Dendritic cell treated with granulocyte-macrophage colony-stimulating factor and Interleukin-4, amounts not matched to agents 40 ng/mL and 50 ng/mL, for 4 days (primary cell): ENCODE results near the gene CARD10.
A peak's percentile ranks its signal among the peaks of the same experiment; 100 is the strongest.
"Not testable (repeated sequence)": the region's sequence is repeated elsewhere in the genome, so short reads cannot be mapped to it uniquely, and the experiment has no call there.

Source experiments
- H3K27ac Mint-ChIP-seq: one replicate; pipeline ENCODE4 v1.8.0; 2022; ENCODE audit warnings: mild to moderate bottlenecking, mixed read lengths
- H3K27me3 Mint-ChIP-seq: one replicate; pipeline ENCODE4 v1.8.0; 2022; ENCODE audit warnings: mild to moderate bottlenecking, mixed read lengths
- H3K36me3 Mint-ChIP-seq: one replicate; pipeline ENCODE4 v1.8.0; 2022; ENCODE audit warnings: low read depth, mixed read lengths
- H3K4me1 Mint-ChIP-seq: one replicate; pipeline ENCODE4 v1.8.0; 2022; ENCODE audit warnings: low read depth, mixed read lengths
- H3K4me3 Mint-ChIP-seq: one replicate; pipeline ENCODE4 v1.8.0; 2022; ENCODE audit warnings: mild to moderate bottlenecking, moderate library complexity, mixed read lengths
- H3K9me3 Mint-ChIP-seq: one replicate; pipeline ENCODE4 v1.8.0; 2022; ENCODE audit warnings: mixed read lengths
- intact Hi-C: fragments of 100-400 bp; cut with micrococcal nuclease; formaldehyde crosslinking; loops from one replicate; pipeline ENCODE4 v1.15.0; 2022

CARD10 gene

DNA sequence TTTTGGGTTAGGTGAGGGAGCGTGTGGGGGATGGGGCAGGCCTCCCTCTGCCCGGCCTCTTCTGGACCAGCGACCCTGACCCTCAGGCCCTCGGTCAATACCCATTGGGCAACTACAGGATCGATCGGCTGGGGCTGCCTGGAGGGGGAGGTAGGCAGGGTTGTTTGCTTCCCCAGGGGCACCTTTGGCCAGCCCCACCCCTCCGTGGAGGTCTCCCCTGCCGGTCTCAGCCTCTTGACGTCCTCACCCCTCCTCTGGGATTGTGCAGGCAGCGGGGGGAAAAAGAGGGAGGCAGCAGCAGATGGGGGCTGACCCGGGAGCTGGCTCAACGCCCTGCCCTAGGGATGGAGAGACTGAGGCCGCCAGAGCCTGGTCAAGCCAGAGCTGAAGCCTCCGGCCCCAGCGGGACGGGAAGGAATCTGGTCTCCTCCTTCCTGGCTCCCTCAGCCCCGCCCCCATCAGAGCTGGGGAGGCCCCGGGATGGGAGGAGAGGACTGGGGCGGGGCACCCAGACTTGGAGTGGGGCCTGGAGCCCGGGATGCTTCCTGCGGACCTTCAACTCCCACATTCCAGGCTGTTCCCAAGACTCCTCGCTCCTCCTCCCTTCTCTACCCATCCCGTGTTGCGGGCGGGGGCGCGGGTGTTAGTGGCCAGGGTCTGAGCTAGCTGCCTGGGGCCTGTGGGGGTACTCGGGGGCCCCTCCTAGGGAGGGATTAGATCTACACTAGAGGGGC, 26.7 kb upstream of the CARD10 start:
- peak overlapping the region; percentile 43 for H3K27ac Mint-ChIP-seq
- peaks cover 22% of the 10 kb centered on the region for H3K27me3 Mint-ChIP-seq
- H3K9me3 Mint-ChIP-seq = no peaks in the 10 kb centered on the region
- H3K4me1 Mint-ChIP-seq = peaks cover 41% of the 10 kb centered on the region
- intact Hi-C loops = loop anchor here (1.0 to 2.0 kb wide), 2 partner anchors 15 to 46 kb away; partner anchors contain the start of gene CDC42EP1
- H3K36me3 Mint-ChIP-seq = no peaks in the 10 kb centered on the region
- peak overlapping the region; percentile 2 for H3K4me3 Mint-ChIP-seq

DNA sequence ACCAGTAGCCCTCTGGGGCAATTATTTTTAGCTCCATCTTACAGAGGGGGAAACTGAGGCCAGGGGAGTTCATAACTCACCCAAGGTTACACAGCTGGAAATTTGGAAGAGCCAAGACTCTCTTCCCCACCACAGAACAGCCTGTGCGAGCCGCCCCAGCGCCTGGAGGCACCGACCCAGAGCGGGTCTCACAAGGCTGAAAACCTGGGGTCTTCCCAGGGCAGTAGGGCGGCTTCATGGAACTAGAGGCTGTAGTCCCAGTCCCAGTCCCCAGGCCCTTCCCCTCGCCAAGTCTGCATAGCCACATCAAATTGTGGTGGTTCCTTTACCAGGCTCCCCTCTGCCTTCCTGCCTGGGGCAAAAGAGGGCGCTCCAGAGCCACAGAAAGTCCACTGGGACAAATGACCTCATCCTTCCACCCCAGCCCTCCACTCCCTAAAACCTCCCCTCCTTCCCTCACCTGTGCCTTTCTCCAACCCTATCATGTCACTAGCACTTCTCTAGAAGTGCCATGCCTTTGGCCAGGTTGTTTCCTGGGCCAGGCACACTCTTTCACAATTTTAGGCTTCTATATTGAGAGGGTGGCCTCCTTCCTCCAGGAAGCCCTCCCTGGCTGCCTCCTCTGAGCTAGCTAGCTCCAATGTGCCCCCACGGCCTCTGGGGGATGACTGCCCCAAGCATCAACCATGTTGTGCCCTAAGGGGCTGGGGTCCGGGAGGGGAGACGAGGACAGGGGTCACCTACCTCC, 25.9 kb upstream of the CARD10 start:
- Mint-ChIP-seq H3K4me3 (no peak overlapping the region), H3K27ac (peak overlapping the region; percentile 43), H3K4me1 (peaks cover 48% of the 10 kb centered on the region), H3K36me3 (no peaks in the 10 kb centered on the region), H3K27me3 (peaks cover 21% of the 10 kb centered on the region), H3K9me3 (no peaks in the 10 kb centered on the region)
- intact Hi-C loops = loop anchor here (1.0 to 2.0 kb wide), 2 partner anchors 16 to 47 kb away; partner anchors contain the start of gene CDC42EP1

DNA sequence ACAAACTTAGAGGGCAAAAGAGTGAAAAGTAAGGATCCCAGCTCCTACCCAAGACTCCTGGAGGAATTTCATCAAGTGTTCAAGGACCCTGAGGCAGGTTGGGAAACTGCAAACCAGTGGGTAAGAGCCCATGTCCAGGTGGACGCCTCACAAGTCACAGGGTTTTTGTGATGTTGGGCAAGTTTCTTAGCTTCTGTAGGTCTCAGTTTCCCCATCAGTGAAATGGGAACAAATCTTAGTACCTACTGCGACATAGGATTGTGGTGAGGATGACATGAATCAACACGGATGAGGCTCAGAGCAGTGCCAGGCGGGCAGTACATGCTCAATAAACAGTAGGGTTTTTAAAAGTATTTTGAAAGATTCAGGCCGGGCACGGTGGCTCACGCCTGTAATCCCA, 23.7 kb upstream of the CARD10 start:
- Mint-ChIP-seq H3K4me3 (no peak overlapping the region), H3K36me3 (no peaks in the 10 kb centered on the region), H3K27me3 (peaks cover 22% of the 10 kb centered on the region), H3K4me1 (peaks cover 62% of the 10 kb centered on the region), H3K9me3 (no peaks in the 10 kb centered on the region), H3K27ac (peak overlapping the region; percentile 56)
- intact Hi-C loops = no loop called here

DNA sequence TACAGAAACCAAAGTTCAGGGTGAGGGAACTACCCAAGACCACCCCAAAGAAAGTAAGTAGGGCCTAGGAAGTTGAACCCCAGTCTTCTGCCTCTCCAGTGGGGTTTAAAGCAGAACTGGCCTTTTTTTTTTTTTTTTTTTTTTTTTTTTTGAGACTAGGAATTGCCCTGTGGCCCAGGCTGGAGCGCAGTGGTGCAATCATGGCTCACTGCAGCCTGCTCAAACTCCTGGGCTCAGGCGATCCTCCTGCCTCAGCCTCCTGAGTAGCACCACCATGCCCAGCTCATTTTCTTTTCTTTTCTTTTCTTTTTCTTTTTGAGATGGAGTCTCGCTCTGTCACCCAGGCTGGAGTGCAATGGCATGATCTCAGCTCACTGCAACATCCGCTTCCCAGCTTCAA, 23.2 kb upstream of the CARD10 start:
- H3K4me3 Mint-ChIP-seq, H3K9me3 Mint-ChIP-seq, H3K36me3 Mint-ChIP-seq, intact Hi-C loops: not testable (repeated sequence)
- peaks cover 22% of the 10 kb centered on the region for H3K27me3 Mint-ChIP-seq
- peak overlapping the region; percentile 56 for H3K27ac Mint-ChIP-seq
- peaks cover 65% of the 10 kb centered on the region for H3K4me1 Mint-ChIP-seq

DNA sequence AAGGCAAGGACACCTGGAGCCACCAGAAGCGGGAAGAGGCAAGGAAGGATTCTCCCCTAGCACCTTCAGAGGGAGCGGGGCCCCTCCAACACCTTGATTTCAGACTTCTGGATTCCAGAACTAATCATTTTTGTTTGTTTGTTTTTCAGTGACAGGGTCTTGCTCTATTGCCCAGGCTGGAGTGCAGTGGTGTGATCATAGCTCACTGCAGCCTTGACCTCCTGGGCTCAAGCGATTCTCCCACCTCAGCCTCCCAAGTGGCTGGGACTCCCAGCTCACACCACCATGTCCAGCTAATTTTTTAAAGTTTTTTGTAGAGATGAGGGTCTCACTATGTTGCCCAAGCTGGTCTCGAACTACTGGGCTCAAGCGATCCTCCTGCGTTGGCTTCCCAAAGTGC, 20.6 kb upstream of the CARD10 start:
- Mint-ChIP-seq H3K4me1 (peaks cover 47% of the 10 kb centered on the region), H3K27ac (peak overlapping the region; percentile 19), H3K27me3 (peaks cover 11% of the 10 kb centered on the region)
- intact Hi-C loops, H3K9me3 Mint-ChIP-seq, H3K36me3 Mint-ChIP-seq, H3K4me3 Mint-ChIP-seq: not testable (repeated sequence)

DNA sequence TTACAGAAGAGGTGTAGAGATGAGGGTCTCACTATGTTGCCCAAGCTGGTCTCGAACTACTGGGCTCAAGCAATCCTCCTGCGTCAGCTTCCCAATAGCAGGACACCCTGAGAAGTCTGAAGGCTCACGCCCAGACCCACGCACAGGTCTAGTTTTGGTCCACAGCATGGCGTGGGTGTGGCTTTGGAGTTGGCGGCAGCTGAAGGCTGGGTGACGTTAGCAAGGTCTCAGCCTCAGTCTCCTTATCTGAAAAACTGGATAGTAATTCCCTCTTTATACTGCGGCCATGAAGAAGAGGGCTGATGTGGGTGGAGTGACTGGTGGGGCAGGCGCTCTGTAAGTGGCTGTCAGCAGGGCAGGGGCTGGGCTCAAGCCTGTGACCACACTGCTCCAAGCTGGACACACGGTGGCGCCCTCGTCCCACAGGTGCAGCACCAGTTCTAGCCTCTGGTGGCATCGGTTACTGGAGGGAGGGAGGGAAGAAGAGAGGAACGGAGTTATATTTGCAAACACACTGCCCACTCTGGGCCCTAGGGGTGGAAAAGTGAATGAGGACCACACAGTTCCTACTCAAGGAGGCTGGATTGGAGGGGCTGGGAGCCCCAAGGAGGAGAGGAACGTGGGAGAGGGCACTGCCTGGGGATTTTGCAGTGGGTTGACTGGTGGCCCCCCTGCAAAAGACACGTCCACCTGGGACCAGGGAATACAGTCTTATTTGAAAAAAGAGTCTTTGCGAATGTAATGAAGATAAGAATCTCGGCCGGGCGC, 19.6 kb upstream of the CARD10 start:
- H3K36me3 Mint-ChIP-seq = no peaks in the 10 kb centered on the region
- peaks cover 55% of the 10 kb centered on the region for H3K4me1 Mint-ChIP-seq
- H3K27ac Mint-ChIP-seq = peak overlapping the region; percentile 64
- H3K27me3 Mint-ChIP-seq = peaks cover 11% of the 10 kb centered on the region
- H3K4me3 Mint-ChIP-seq = no peak overlapping the region
- intact Hi-C loops = no loop called here
- H3K9me3 Mint-ChIP-seq = no peaks in the 10 kb centered on the region

DNA sequence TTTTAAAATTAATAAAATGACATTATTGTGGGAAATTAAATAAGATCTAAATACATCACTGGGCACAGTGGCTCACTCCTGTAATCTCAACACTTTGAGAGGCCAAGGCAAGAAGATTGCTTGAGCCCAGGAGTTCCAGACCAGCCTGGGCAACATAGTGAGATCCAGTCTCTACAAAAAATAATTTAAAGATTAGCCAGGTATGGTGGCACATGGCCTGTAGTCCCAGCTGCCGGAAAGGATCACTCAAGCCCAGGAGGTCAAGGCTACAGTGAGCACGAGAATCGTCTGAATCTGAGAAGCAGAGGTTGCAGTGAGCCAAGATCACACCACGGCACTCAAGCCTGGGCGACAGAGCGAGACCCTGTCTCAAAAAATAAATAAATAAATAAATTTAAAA, 15.9 kb upstream of the CARD10 start:
- no peaks in the 10 kb centered on the region for H3K36me3 Mint-ChIP-seq

DNA sequence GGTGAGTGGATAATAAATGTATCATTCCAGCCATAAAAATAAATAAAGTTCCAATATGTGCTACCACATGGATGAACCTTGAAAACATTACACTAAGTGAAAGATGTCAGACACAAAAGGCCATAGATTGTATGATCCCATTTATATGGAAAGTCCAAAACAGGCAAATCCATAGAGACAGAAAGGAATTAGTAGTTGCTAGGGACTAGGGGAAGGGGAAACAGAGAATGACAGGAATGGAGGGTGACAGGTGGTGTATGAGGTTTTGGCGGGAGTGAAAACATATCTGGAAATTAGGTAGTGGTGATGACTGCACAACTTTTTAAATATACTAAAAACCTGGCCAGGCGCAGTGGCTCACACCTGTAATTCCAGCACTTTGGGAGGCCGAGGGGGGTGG, 15.2 kb upstream of the CARD10 start:
- Mint-ChIP-seq H3K36me3 (no peaks in the 10 kb centered on the region), H3K4me1 (peaks cover 40% of the 10 kb centered on the region), H3K9me3 (no peaks in the 10 kb centered on the region), H3K27ac (no peak overlapping the region), H3K27me3 (peaks cover 4% of the 10 kb centered on the region), H3K4me3 (no peak overlapping the region)
- intact Hi-C loops = no loop called here

More for the DNA sequence above, 15.9 kb upstream of the CARD10 start:
- intact Hi-C loops = no loop called here
- Mint-ChIP-seq H3K4me1 (peaks cover 34% of the 10 kb centered on the region), H3K4me3 (no peak overlapping the region), H3K27ac (no peak overlapping the region), H3K9me3 (no peaks in the 10 kb centered on the region), H3K27me3 (peaks cover 6% of the 10 kb centered on the region)

DNA sequence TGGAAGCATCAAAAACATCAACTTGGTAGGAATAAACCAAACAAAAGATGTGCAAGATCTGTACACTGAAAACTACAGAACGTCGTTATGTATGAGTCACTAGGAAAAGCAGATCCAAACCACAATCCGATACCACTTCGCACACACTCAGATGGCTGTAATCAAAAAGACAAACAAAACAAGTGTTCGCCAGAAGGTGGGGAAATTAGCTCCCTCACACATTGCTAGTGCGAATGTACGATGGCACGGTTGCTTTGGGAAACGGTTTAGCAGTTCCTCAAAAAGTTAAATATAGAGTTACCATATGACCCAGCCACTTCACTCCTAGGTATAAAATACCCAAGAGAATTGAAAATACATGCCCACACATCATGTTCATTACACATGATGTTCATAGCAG, 14.8 kb upstream of the CARD10 start:
- Mint-ChIP-seq H3K27ac (no peak overlapping the region), H3K4me3 (no peak overlapping the region)
- intact Hi-C loops = no loop called here

DNA sequence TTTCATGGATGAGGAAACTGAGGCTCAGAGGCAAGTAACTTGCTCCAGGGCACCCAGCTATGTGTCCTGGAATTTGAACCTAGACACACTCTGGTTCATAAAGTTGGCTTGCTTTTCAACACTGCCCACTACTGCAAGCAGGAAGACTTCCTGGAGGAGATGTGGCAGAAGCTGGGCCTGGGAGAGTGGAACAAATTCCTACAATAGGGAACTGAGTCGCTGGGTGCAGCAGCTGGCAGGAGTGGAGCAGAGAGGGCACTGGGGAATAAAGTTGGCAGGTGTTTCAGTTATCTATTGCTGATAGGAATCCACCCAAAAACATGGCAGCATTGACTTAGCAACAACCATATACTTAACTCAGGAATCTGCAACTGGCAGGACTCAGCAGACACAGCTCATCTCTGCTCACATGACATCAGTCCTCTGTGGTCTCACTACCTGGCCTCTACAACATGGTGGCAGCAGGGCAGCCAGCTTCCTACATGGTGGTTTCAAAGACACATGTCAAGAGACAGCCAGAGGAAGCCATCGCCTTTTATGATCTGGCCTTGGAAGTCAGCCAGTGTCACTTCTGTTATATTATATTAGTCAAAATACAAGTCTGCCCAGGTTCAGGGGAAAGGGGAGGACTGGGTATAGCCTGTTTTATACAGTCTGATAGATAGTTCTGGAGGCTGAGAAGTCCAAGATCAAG, 10.6 kb upstream of the CARD10 start:
- H3K27ac Mint-ChIP-seq = no peak overlapping the region
- H3K9me3 Mint-ChIP-seq = no peaks in the 10 kb centered on the region
- H3K4me1 Mint-ChIP-seq = peaks cover 46% of the 10 kb centered on the region
- no peak overlapping the region for H3K4me3 Mint-ChIP-seq
- H3K27me3 Mint-ChIP-seq = peaks cover 5% of the 10 kb centered on the region
- intact Hi-C loops = no loop called here
- H3K36me3 Mint-ChIP-seq = no peaks in the 10 kb centered on the region

More for the DNA sequence above, 14.8 kb upstream of the CARD10 start:
- Mint-ChIP-seq H3K36me3 (no peaks in the 10 kb centered on the region), H3K9me3 (no peaks in the 10 kb centered on the region), H3K27me3 (peaks cover 2% of the 10 kb centered on the region), H3K4me1 (peaks cover 38% of the 10 kb centered on the region)

DNA sequence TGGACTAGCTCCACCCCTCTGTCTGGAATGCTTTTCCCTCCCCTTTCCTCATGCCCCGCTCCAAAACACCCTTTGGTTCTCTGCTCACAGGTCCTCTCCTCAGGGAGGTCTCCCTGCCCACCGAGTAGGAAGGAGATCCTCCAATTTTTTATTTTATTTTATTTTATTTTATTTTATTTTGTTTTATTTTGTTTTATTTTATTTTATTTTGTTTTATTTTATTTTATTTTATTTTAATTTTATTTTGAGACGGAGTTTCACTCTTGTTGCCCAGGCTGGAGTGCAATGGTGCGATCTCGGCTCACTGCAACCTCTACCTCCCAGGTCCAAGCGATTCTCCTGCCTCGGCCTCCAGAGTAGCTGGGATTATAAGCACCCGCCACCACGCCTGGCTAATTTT, 8.7 kb upstream of the CARD10 start:
- peaks cover 30% of the 10 kb centered on the region for H3K4me1 Mint-ChIP-seq
- H3K27ac Mint-ChIP-seq, H3K36me3 Mint-ChIP-seq, intact Hi-C loops, H3K4me3 Mint-ChIP-seq, H3K9me3 Mint-ChIP-seq: not testable (repeated sequence)
- H3K27me3 Mint-ChIP-seq = peaks cover 15% of the 10 kb centered on the region

DNA sequence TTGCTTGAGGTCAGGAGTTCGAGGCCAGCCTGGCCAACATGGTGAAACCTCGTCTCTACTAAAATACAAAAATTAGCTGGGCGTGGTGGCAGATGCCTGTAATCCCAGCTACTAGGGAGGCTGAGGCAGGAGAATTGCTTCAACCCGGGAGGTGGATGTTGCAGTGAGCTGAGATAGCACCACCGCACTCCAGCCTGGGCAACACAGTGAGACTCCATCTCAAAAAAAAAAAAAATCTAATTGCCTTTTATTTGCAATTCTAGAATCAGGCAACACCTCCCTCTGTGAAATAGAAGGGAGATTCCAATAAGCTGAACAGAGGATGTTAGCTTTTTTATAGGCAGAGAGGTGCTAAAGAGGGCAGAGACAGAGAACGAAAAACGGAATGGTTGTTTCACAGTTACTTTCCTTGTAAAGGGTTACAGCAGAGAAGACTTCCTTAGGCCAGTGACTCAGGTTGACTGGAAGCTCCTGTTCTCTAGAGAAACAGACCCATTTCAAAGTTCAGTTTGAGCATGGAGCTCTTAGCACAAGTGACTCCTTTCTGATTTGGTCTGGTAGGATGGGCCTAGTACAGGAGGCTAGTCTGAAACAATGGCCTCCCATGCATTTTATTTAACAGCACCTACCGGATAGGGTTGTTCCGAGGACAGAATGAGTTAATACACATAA, 8.0 kb upstream of the CARD10 start:
- H3K36me3 Mint-ChIP-seq, H3K27ac Mint-ChIP-seq, H3K4me3 Mint-ChIP-seq, H3K9me3 Mint-ChIP-seq, intact Hi-C loops: not testable (repeated sequence)
- Mint-ChIP-seq H3K27me3 (peaks cover 21% of the 10 kb centered on the region), H3K4me1 (peaks cover 34% of the 10 kb centered on the region)

DNA sequence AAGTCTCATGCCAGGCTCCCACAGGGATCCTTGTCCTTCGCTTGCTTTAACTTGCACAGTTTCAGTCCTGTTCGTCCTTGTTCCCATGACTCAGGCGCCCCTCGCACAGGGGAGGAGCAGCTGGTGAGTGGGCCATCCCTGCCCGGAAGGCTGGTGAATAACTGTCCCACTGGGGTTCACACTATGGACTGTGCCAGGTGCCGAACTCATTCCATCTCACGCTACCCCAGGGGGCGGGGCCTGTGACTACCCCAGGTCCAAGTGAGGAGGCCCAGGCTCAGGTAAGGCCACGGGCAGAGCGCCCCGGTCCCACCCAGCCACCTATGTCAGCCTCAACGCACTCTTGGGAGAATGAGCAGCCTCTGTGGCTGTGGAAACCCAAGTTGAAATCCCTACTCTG, 7.2 kb upstream of the CARD10 start:
- H3K36me3 Mint-ChIP-seq = no peaks in the 10 kb centered on the region
- peaks cover 29% of the 10 kb centered on the region for H3K27me3 Mint-ChIP-seq
- no peaks in the 10 kb centered on the region for H3K9me3 Mint-ChIP-seq
- peaks cover 37% of the 10 kb centered on the region for H3K4me1 Mint-ChIP-seq
- H3K27ac Mint-ChIP-seq = no peak overlapping the region
- no peak overlapping the region for H3K4me3 Mint-ChIP-seq
- intact Hi-C loops = no loop called here
